Heart right ventricle (tissue), 16 donors: ENCODE measurements around the gene TBCE. TPM values are rescaled to one million over a fixed set of nuclear protein-coding genes. Genes with fewer than 3 reads are reported as not detected.
A peak's percentile ranks its signal among the peaks of the same experiment; 100 is the strongest.

ENCODE experiments used
- ATAC-seq, 8 donors: fragments of 200-7000 bp; cut with Tn5 transposase; one replicate each; pipeline ENCODE4 v1.9.1; 2020; ENCODE audit warnings: mild to moderate bottlenecking in 8 of 8, moderate library complexity in 8 of 8, moderate number of reproducible peaks in 1 of 8
- DNase-seq, 2 donors: peaks; one replicate each; pipeline ENCODE4 v3.0.0-alpha.2; 2020
- H3K27ac ChIP-seq, 10 donors: fragments of 200-600 bp; sonication (generic) in 2 of 10; one replicate each; pipeline versions ENCODE4 v1.5.0 to v1.8.0; 2020 to 2022; ENCODE audit warnings: mild to moderate bottlenecking in 3 of 10
- H3K27me3 ChIP-seq, 7 donors: fragments of 200-600 bp; one replicate each; pipeline ENCODE4 v1.8.0; 2021 to 2022; ENCODE audit warnings: mild to moderate bottlenecking in 2 of 7
- H3K36me3 ChIP-seq, 9 donors: fragments of 200-600 bp; sonication (generic) in 1 of 9; one replicate each; pipeline versions ENCODE4 v1.5.0 to v1.8.0; 2020 to 2022; ENCODE audit warnings: mild to moderate bottlenecking in 2 of 9
- H3K4me1 ChIP-seq, 9 donors: fragments of 200-600 bp; sonication (generic) in 1 of 9; one replicate each; pipeline versions ENCODE4 v1.5.0 to v1.8.0; 2020 to 2022; ENCODE audit warnings: mild to moderate bottlenecking in 4 of 9
- H3K4me3 ChIP-seq, 10 donors: fragments of 200-600 bp; sonication (generic) in 2 of 10; one replicate each; pipeline versions ENCODE4 v1.5.0 to v1.8.0; 2020 to 2022; ENCODE audit warnings: mild to moderate bottlenecking in 7 of 10, moderate library complexity in 2 of 10
- H3K9me3 ChIP-seq, 11 donors: fragments of 200-600 bp in 10 of 11; sonication (generic) in 2 of 11; one replicate each; pipeline versions ENCODE4 v1.5.0 to v1.8.0; 2013 to 2022; ENCODE audit warnings: mild to moderate bottlenecking in 2 of 11, control low read depth in 1 of 11, moderate library complexity in 1 of 11
- WGBS, 2 donors: extraction: QIAGEN DNeasy Blood & Tissue Kit; methylation state at CpG; one replicate each; pipeline ENCODE4 v1.1.7; 2013; ENCODE audit warnings: inconsistent platforms in 1 of 2; 5-methylcytosine and 5-hydroxymethylcytosine counted together
- intact Hi-C, 10 donors: fragments of 100-400 bp; cut with DNase I; formaldehyde crosslinking; loops; one replicate each; pipeline versions ENCODE4 v1.11.1 to v1.14.2; 2022
- polyA plus RNA-seq, 2 donors: library from polyadenylated mRNA; stranded (reverse); fragments of 200-250 nt; gene quantifications; one replicate each; pipeline ENCODE4 v1.2.3, GENCODE V29; 2013
- total RNA-seq, 10 donors: library from RNA; stranded (reverse); fragmentation: NEBNext Ultra II Directional in 3 of 10; extraction: Animal tissue kit (Norgen Biotek cat#: 25700) in 3 of 10; gene quantifications; one replicate each; pipeline versions ENCODE4 v1.2.1 to v1.2.4, GENCODE V29; 2021 to 2023
- TF ChIP-seq, protein P1 (sequence below), 9 donors: fragments of 200-600 bp; sonication (generic) in 2 of 9; IDR thresholded peaks; one replicate each; pipeline versions ENCODE4 v1.5.0 to v1.8.0; 2021 to 2022; ENCODE audit warnings: antibody characterized with exemption in 9 of 9, mild to moderate bottlenecking in 5 of 9, moderate library complexity in 1 of 9
- donor health status: Arrhythmogenic right ventricular cardiomyopathy.
- donor health status: ischemic (EF 13 %, LVEDD 7.1; RV severe dilation, severe dysfunction).
- donor health status: healthy with polysubstance abuse.
- donor health status: DM: no; HTN: yes; CAD: no.
- donor health status: DM: no; HTN: no; CAD: no.
- donor health status: ischemic (EF 25% LVEDD 6.9; RV normal size, moderate dysfunction).
- donor health status: ischemic (EF 25% LVEDD 5.7; RV mildly dilated, moderate dysfunction).
- donor health status: healthy.
- donor health status: DM: yes; HTN: yes; CAD: no.
- donor health status: Ischemic cardiomyopathy.
- donor health status: ischemic (EF 35%, LVEDD 5.7; RV mildly dilated, moderate dysfunction).
- donor health status: nonischemic (EF 11% LVEDD 7.7; RV severe dilation, severe dysfunction).
- donor health status: DM: yes; HTN: yes; CAD: no.
- donor health status: PGD.
- donor health status: ischemic (EF 29% LVEDD 5.4; RV normal size, mild dysfunction).
- donor health status: nonischemic (EF 23%, LVEDD 6.1; RV moderate dilation, normal function).

Gene TBCE
- total and polyA plus RNA-seq, 12 donors, result 9.0 to 42.9 (median 20.0) TPM

DNA sequence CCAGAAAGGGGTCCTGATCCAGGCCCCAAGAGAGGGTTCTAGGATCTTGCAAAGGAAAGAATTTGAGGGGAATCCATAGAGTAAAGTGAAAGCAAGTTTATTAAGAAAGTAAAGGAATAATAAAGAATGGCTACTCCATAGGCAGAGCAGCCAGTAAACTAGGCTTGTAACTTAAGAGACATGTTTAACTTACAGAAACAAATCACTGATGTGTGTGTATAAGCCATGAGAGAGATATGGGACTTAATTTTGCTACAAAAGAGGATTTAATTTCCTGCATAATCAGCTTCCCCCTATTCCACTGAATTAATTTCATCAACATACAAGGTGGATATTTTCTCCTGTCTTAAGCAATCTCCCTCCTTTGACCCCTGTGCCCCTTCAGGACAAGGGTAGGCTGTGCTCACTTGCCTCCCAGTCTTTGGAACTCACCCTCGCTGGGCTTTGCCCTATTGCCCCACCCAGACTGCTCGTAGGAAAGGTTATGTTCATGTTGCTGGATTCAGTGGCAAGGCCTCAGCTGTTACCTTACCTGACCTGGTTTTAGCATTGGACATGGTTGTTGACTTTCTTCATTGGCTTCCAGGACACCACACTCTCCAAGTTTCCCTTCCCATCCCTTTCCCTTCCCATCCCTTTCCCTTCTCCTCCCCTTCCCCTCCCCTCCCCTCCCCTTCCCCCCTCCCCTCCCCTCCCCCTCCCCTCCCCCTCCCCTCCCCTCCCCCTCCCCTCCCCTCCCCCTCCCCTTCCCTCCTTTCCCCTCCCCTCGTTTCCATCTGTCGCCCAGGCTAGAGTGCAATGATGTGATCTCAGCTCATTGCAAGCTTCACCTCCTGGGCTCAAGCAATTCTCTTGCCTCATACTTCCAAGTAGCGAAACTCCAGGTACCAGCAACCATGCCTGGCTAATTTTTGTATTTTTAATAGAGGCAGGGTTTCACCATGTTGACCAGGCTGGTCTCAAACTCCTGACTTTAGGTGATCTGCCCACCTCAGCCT, 44.6 kb downstream of the TBCE start:
- Histone ChIP-seq H3K36me3 (peaks cover 0 to 17% (median 0%) of the 10 kb centered on the region in 9 donors), H3K9me3 (no peaks in the 10 kb centered on the region), H3K27ac (peak overlapping the region in 1 of 10 donors; percentile 26), H3K27me3 (no peaks in the 10 kb centered on the region), H3K4me3 (no peak overlapping the region), H3K4me1 (peaks cover 0 to 16% (median 8%) of the 10 kb centered on the region in 9 donors)
- intact Hi-C loops, result loop anchor here in 6 of 10 donors (10.0 kb wide), 5 partner anchors 77 to 1297 kb away; no protein-coding TSS in a partner anchor
- DNase-seq, result no peak
- 62 to 71% methylated on average over 3 to 4 of the region's 5 CpGs for WGBS, 2 donors
- peak in 1 of 8 donors; percentile 52 for ATAC-seq
- TF ChIP-seq, protein P1, sequence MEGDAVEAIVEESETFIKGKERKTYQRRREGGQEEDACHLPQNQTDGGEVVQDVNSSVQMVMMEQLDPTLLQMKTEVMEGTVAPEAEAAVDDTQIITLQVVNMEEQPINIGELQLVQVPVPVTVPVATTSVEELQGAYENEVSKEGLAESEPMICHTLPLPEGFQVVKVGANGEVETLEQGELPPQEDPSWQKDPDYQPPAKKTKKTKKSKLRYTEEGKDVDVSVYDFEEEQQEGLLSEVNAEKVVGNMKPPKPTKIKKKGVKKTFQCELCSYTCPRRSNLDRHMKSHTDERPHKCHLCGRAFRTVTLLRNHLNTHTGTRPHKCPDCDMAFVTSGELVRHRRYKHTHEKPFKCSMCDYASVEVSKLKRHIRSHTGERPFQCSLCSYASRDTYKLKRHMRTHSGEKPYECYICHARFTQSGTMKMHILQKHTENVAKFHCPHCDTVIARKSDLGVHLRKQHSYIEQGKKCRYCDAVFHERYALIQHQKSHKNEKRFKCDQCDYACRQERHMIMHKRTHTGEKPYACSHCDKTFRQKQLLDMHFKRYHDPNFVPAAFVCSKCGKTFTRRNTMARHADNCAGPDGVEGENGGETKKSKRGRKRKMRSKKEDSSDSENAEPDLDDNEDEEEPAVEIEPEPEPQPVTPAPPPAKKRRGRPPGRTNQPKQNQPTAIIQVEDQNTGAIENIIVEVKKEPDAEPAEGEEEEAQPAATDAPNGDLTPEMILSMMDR (IDR thresholded peaks at IDR 0.05), result no peak

DNA sequence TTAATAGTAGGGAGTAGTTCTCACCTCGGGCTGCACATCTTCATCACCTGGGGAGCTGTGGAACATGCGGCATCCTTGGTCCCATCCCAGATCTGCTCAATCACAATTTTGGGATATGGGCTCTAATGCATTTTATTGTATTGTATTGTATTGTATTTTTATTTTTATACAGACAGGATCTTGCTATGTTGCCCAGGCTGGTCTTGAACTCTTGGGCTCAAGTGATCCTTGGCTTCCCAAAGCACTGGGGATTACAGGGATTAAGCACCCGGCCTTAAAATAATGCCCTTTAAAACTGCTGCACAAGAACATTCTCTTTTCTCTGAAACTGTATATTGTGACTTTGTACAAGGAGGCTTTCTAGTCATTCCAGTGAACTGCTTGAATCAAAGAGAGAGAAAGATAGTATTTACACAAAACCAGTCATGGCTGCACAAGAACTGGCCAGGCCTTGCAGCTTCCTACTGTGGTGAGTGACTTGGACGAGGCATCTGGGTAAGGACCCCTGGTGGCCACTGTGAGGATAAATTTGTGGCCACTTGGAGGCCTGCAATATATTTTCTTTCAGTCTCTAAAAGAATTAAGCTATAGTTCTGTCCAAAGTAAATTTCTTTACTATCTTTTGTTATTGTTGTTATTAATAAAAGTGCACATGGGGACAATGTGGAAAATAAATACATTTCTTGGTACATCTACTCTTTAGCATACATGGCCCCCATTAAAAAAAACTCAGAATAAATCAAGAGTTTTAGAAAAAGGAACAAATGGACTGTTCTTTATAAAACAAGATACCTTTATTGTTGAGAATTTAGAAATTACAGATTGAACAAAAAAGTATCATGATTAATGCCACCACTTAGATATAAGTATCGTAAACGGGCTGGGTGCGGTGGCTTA, 48.0 kb downstream of the TBCE start:
- TF ChIP-seq, protein P1 (IDR thresholded peaks at IDR 0.05), result peak; percentile 50 to 83 (median 76)
- DNase-seq, result peak; percentile 37 to 51
- no peak overlapping the region for H3K4me3 ChIP-seq
- H3K36me3 ChIP-seq, result peaks cover 0 to 37% (median 0%) of the 10 kb centered on the region in 9 donors
- intact Hi-C loops, result loop anchor here in 9 of 10 donors (1.0 to 10.0 kb wide), 11 partner anchors 80 to 1300 kb away; partner anchors contain the start of genes ARID4B (in 5 of the 9) and GGPS1 (in 5 of the 9)
- WGBS, 2 donors, result 83 to 87% methylated on average over 7 of the region's 7 CpGs
- H3K4me1 ChIP-seq, result peaks cover 0 to 12% (median 3%) of the 10 kb centered on the region in 9 donors
- peak; percentile 52 to 82 (median 78) for ATAC-seq
- H3K27me3 ChIP-seq, result no peaks in the 10 kb centered on the region
- no peaks in the 10 kb centered on the region for H3K9me3 ChIP-seq
- H3K27ac ChIP-seq, result no peak overlapping the region

DNA sequence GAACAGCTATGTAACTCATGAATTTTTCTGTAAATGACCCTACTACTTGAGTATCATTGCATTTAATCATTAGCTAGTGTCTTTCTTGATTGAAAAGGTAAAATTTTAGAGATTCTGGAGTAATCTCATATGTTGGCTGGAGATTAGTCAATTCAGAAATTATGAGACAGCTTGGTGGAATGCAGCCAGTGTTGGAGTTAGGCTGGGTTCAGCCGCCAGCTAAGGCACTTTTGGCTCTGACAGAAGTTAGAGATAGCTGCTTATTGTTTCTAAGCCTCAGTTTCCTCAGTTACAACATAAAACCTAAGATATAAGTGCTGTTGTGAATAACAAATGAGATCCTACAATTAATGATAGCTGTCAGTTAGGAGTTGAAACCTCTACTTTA, 49.4 kb downstream of the TBCE start:
- no peaks in the 10 kb centered on the region for H3K27me3 ChIP-seq
- peaks cover 0 to 39% (median 0%) of the 10 kb centered on the region in 9 donors for H3K36me3 ChIP-seq
- TF ChIP-seq, protein P1 (IDR thresholded peaks at IDR 0.05), result no peak
- 82 to 87% methylated on average over 1 of the region's 1 CpG for WGBS, 2 donors
- DNase-seq (no peak), ATAC-seq (peak in 1 of 8 donors; percentile 14)
- H3K27ac ChIP-seq, result no peak overlapping the region
- H3K4me1 ChIP-seq, result peaks cover 0 to 12% (median 3%) of the 10 kb centered on the region in 9 donors
- H3K4me3 ChIP-seq, result no peak overlapping the region
- intact Hi-C loops, result loop anchor here in 9 of 10 donors (1.0 to 10.0 kb wide), 12 partner anchors 82 to 1302 kb away; partner anchors contain the start of genes ARID4B (in 5 of the 9) and GGPS1 (in 5 of the 9)
- H3K9me3 ChIP-seq, result no peaks in the 10 kb centered on the region
